GM19240 (cell line): ENCODE data around the gene LLPH.

Experiments
- DNase-seq: peaks from one replicate; pipeline ENCODE4 v3.0.0; 2011; ENCODE audit warnings: low spot score; ENCODE audit not compliant: insufficient read length

Gene LLPH

GRCh38 chr12:66143868-66144267, 13.3 kb upstream of the LLPH start:
- no peak for DNase-seq

- no peak for DNase-seq
These were observed 12.3 kb upstream of the LLPH start for GRCh38 chr12:66142826-66143225.

GRCh38 chr12:66141299-66141698, 10.7 kb upstream of the LLPH start:
- no peak for DNase-seq

DNA sequence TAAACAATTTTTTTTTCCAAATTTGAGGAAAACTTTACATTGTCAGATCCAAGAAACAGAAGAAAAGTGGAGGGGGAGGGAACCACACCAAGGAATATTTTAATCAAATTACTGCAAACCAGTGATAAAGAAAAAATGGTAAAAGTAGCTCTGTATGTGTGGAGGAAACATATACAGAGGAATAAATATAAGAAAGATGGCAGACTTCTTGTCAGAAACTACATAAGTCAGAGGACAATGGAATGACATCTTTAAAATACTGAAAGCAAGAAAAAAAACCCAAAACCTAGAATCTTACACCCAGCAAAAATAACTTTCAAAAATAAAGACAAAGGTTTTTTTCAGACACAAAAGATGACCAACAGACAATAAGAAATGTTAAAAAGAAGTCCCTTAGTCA, 10.2 kb upstream of the LLPH start:
- no peak for DNase-seq

DNA sequence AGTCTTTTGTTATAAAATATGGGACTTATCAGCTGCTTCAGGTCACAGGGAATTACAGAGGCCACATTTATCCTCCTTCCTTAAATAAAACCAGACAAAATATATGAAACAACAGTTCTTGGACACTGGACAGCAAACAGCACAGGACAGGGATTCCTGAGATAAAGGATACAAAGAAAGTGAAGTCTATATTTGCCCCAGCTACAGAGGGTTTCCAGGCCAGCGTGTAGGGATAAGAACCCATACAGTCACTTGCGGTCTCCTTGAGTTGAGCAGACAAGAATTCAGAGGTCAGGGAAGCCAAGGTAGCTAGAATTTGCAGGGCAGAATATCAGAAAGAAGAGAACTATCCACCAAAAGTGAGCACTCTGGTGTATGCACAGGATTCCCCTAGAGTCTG, 8.8 kb upstream of the LLPH start:
- no peak for DNase-seq

GRCh38 chr12:66137937-66138336, 7.4 kb upstream of the LLPH start:
- DNase-seq: no peak

DNA sequence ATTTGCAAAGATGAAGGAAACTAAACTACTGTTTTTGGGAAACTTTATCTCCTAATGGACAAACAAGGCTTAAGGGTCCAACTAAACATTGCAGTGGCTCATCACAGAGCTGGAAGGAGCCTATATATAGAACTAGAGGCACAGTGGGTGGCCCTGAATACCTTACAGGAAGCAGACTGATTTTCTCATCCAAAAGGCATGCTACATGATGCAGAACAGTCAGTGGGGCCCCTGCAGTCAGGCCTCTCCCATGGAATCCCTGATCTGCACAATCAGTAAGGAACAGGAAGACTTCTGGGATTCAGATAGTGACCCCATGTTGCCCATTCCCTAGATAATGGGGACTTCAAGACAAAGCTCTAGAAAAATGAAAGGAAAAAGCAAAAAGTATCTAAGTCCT, 1.9 kb upstream of the LLPH start:
- no peak for DNase-seq

DNA sequence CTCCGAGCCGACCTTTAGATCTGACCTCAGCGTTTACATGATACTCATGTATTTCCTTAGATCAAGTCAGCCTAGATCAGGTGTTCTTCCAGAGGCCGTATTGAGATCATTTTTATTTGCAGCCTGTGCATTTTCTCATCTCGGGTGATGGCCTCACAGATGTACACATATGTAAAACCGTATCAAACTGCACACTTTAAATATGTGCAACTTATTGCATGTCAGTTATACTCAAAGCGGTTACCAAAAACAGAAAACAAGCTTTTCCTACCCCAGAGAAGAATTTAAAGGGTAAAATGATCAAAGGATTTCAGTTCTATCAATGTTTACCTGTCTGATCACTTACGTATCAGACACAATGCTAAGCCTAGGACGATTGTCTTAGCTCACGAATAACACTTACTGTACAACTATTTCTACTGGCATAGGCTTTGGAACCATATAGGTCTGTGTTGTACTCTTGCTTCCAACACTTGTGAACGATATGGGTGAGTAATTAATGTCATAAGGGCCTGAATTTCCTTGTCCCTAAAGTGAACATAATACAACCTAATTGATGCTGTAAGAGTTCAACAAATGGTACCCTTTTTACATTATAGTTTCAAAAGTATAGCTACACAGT, 628 bp upstream of the LLPH start:
- no peak for DNase-seq

- DNase-seq: no peak
These were observed 650 bp downstream of the LLPH start for GRCh38 chr12:66129934-66130266.

- no peak for DNase-seq
These were observed 2.9 kb downstream of the LLPH start for GRCh38 chr12:66127650-66128049.

- no peak for DNase-seq
These were observed 10.1 kb downstream of the LLPH start for GRCh38 chr12:66120477-66120876.

DNA sequence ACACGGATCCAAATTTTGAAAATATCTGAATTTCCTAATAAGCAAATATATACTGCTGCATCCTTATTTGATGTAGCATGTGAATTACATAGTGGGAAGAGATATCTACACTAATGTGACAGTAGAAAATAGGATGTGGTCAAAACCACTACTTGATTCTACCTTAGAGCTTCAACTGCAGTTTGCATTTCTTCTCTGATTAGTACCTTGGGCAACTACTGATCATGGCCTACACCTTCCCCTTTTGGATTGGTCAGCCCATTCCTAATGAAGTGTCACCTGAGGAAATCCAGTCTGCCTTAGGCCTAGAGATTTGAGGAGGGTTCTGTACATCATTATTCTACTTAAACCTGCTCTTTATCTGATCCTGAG, 10.7 kb downstream of the LLPH start:
- no peak for DNase-seq

GRCh38 chr12:66119229-66119869, 11.2 kb downstream of the LLPH start:
- no peak for DNase-seq

- no peak for DNase-seq
These were observed 12.2 kb downstream of the LLPH start for GRCh38 chr12:66118240-66118891.

DNA sequence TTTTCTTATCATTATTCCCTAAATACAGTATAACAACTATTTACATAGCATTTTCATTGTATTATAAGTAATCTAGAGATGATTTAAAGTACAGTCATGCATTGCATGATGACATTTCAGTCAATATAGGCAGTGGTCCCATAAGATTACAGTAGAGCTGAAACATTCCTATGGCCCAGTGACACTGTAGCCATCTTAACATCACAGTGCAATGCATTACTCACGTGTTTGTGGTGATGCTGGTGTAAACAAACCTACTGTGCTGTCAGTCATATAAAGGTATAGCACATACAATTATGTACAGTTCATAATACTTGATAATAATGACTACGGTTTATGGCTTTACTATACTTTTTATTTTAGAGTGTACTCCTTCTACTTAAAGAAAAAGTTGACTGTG, 13.3 kb downstream of the LLPH start:
- no peak for DNase-seq

- no peak for DNase-seq
These were observed 15.4 kb downstream of the LLPH start for GRCh38 chr12:66115071-66115600.

DNA sequence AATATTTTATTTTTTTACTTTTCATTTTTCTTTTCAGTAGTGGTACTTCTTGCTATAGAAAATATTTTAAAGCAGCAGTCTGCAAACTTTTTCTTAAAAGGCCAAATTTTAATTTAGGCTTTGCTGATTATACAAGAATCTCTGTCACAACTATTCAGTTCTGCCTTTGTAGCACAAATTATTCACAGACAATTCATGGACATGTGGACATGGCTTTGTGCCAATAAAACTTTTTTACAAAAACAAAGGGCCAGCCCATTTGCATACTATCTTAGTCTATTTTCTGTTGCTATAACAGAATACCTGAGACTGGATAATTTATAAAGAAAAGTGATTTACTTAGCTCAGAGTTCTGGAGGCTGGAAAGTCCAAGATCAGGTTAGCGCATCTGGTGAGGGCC, 17.1 kb downstream of the LLPH start:
- no peak for DNase-seq

GRCh38 chr12:66111605-66112004, 18.9 kb downstream of the LLPH start:
- DNase-seq: no peak

DNA sequence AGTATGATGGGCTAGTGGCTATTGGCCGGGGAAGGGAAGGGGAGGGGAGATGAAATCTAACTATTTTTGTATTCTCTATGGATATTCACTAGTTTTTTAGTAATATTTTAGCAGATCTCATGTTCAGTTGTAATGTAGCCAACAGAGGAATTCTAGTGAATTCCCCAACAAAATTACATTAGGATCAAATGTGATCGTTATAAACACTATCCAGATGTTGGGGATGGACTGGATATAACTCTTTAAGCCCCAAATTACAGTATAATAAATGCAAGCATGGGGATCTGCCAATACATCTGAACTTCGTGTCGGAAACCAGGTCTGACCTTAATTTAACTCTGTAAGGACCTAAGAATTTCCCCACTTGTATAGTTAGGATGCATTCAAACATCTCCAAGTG, 21.5 kb downstream of the LLPH start:
- no peak for DNase-seq

- no peak for DNase-seq
These were observed 22.2 kb downstream of the LLPH start for GRCh38 chr12:66108386-66108785.

DNA sequence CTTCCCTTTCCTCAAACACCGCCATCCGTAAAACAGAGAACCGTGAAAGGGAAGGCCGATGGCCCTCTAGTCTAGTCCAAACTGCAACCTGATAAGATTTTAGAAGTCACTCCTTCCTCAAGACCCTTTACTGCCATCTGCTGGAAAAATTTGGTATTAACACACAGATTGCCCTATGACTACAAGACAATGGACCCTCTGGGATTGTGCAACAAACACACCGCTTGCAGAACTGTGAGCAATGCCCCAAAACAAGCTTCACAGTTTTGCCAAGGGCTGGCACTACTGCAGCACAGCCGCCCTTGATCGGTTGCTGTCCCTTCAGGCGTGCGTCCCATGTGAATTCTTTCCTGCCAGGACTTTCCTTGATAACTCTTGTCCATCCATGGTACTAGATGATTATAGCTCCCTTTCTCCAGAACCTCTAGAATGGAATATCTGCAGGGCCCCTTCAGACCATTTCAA, 23.1 kb downstream of the LLPH start:
- DNase-seq: peak; percentile 11

DNA sequence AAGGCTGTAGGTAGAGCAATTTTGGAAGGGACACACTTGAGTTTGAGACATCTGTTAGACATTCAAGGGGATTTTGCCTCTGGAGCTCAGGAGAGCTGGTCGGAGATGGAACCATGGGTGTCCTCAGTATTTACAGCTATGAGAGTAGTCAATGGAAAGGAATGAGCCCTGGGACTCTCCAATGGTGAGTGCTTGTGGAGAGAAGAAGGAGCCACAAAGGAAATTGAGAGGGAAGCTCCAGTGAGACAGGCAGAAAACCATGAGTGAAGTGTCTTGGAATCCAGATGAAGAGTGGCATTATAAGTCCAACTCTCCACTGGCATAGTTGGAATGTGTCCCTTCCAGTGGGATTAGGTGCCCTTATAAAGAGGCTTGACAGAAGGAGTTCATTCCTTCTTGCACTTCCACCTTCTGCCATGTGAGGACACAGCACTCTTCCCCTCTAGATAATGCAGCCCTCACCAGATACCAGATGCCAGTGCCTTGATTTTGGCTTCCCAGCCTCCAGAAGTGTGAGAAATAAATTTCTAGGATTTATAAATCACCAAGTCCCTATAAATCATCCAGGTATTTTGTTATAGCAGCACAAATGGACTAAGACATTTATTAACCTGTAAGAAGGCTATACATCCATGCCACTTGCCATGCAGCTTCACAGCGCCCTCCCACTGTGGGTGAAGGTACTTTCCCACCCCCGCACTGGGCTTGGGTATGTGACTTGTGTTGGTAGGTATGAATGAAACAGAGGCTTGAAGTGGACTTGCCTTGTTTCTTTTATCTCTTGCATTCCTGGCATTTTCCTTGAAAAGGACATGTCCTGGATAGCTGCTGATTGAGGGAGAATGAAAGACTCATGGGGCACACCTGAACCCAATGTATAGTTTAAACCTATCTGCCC, 27.3 kb downstream of the LLPH start:
- no peak for DNase-seq
